ENCODE data around the gene GALNT12.

DNA sequence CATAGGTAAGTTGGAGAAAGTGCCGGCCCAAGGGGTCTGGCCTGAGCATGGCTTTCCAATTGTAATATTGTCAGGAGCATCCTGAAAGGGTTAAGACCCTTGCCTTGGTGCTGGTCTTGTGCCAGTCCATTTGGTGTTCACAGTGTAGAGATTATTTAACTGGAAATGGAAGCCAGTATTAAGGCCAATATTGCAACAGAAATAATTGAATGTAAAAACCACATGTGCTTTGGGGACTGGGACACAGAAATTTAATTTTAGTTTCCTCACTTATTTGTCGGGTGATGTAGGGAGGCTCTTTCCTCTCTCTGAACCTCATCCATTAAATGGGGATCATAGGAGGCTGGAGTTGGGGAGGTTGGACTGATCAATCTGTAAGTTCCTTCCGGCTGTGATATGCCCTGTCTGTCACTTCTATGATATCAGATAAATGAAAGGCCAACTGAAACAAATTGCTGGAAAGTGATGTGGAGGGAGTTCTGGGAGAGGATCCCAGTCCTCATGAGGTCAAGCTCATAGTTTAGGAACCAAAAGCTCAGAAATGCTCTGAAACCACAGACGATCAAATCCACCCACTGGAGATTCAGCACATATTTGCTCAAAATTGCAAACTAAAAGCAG, 81.4 kb downstream of the GALNT12 start:
- TF ChIP-seq, protein P1, sequence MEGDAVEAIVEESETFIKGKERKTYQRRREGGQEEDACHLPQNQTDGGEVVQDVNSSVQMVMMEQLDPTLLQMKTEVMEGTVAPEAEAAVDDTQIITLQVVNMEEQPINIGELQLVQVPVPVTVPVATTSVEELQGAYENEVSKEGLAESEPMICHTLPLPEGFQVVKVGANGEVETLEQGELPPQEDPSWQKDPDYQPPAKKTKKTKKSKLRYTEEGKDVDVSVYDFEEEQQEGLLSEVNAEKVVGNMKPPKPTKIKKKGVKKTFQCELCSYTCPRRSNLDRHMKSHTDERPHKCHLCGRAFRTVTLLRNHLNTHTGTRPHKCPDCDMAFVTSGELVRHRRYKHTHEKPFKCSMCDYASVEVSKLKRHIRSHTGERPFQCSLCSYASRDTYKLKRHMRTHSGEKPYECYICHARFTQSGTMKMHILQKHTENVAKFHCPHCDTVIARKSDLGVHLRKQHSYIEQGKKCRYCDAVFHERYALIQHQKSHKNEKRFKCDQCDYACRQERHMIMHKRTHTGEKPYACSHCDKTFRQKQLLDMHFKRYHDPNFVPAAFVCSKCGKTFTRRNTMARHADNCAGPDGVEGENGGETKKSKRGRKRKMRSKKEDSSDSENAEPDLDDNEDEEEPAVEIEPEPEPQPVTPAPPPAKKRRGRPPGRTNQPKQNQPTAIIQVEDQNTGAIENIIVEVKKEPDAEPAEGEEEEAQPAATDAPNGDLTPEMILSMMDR (IDR thresholded peaks at IDR 0.05; ENCODE audit: poor library complexity) = no peak
- no peak for TF ChIP-seq EZH2 (IDR thresholded peaks at IDR 0.05; ENCODE audit: borderline replicate concordance)

All from hepatocyte (in vitro differentiated cells).